Tibial nerve (tissue), 4 donors: ENCODE data around the gene MINDY2. TPM values are rescaled to one million over a fixed set of nuclear protein-coding genes. Genes with fewer than 3 reads are reported as not detected.
"Not testable (repeated sequence)": the region's sequence is repeated elsewhere in the genome, so short reads cannot be mapped to it uniquely, and the experiment has no call there.

ENCODE experiments used
- DNase-seq, 2 donors: peaks; one replicate each; pipeline ENCODE4 v3.0.0-alpha.2; 2019; ENCODE audit warnings: low spot score in 2 of 2
- H3K27ac ChIP-seq, 4 donors: fragments of 200-600 bp; sonication (generic) in 3 of 4; one replicate each; pipeline ENCODE4 v1.5.1; 2017 to 2019; ENCODE audit warnings: mild to moderate bottlenecking in 1 of 4
- H3K27me3 ChIP-seq, 2 donors: fragments of 200-600 bp; sonication (generic) in 1 of 2; one replicate each; pipeline versions ENCODE4 v1.5.1 to v1.6.0; 2017 to 2019
- H3K36me3 ChIP-seq, 3 donors: fragments of 200-600 bp; sonication (generic); one replicate each; pipeline ENCODE4 v1.5.1; 2018 to 2019
- H3K4me1 ChIP-seq, 4 donors: fragments of 200-600 bp; sonication (generic) in 3 of 4; one replicate each; pipeline ENCODE4 v1.5.1; 2017 to 2019
- H3K4me3 ChIP-seq, 4 donors: fragments of 200-600 bp; sonication (generic) in 3 of 4; one replicate each; pipeline ENCODE4 v1.5.1; 2017 to 2019; ENCODE audit warnings: mild to moderate bottlenecking in 1 of 4, moderate library complexity in 1 of 4
- H3K9me3 ChIP-seq, 4 donors: fragments of 200-600 bp; sonication (generic) in 3 of 4; one replicate each; pipeline ENCODE4 v1.5.1; 2017 to 2019
- EP300 ChIP-seq, 2 donors: sonication (generic); formaldehyde crosslinking; IDR thresholded peaks; one replicate each; pipeline ENCODE4 v1.6.1; 2017; ENCODE audit warnings: antibody characterized with exemption in 2 of 2, mild to moderate bottlenecking in 1 of 2
- POLR2A ChIP-seq, 2 donors: fragments of 450-650 bp; IDR thresholded peaks; one replicate each; pipeline ENCODE4 v1.6.1; 2017; ENCODE audit warnings: antibody characterized with exemption in 2 of 2, mild to moderate bottlenecking in 2 of 2, moderate library complexity in 2 of 2
- WGBS, 2 donors: methylation state at CpG; one replicate each; pipeline ENCODE4 v1.1.5; 2018; 5-methylcytosine and 5-hydroxymethylcytosine counted together
- total RNA-seq, 4 donors: library from RNA; depleted of rRNA; stranded (reverse); fragments of >200 nt; gene quantifications; one replicate each; pipeline ENCODE4 v1.1.0, GENCODE V29; 2016
- TF ChIP-seq, protein P1 (sequence below), 5 experiments: fragments of 200-600 bp in 3 of 5; fragments of 450-650 bp in 2 of 5; sonication (generic) in 3 of 5; IDR thresholded peaks; one replicate each; pipeline ENCODE4 v1.5.1; 2016 to 2019; ENCODE audit warnings: antibody characterized with exemption in 5 of 5, mild to moderate bottlenecking in 3 of 5, moderate library complexity in 2 of 5

MINDY2 gene
- total RNA-seq, 4 donors from 2014 or later, result 26.1 to 47.4 (median 39.9) TPM

DNA sequence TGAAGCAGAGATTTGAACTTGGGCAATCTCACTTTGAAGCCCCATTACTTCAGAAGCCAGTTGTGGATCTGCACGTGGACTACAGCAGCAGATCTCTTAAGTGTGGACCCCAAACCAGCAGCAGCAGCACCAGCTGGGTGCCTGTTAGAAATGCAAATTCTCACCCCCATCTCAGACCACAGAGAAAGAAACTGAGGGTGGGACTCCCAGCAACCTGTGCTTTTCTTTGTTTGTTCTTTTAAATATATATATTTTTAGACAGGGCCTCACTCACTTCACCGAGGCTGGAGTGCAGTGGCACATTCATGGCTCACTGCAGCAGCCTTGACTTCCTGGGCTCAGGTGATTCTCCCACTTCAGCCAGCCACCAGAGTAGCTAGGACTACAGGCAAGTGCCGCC, 109.2 kb downstream of the MINDY2 start:
- 84 to 91% methylated on average over 3 of the region's 3 CpGs for WGBS, 2 donors
- no peaks in the 10 kb centered on the region for H3K9me3 ChIP-seq
- no peak overlapping the region for H3K27ac ChIP-seq
- no peak for TF ChIP-seq EP300 (IDR thresholded peaks at IDR 0.05)
- TF ChIP-seq, protein P1, sequence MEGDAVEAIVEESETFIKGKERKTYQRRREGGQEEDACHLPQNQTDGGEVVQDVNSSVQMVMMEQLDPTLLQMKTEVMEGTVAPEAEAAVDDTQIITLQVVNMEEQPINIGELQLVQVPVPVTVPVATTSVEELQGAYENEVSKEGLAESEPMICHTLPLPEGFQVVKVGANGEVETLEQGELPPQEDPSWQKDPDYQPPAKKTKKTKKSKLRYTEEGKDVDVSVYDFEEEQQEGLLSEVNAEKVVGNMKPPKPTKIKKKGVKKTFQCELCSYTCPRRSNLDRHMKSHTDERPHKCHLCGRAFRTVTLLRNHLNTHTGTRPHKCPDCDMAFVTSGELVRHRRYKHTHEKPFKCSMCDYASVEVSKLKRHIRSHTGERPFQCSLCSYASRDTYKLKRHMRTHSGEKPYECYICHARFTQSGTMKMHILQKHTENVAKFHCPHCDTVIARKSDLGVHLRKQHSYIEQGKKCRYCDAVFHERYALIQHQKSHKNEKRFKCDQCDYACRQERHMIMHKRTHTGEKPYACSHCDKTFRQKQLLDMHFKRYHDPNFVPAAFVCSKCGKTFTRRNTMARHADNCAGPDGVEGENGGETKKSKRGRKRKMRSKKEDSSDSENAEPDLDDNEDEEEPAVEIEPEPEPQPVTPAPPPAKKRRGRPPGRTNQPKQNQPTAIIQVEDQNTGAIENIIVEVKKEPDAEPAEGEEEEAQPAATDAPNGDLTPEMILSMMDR (IDR thresholded peaks at IDR 0.05), result no peak
- H3K27me3 ChIP-seq, result no peaks in the 10 kb centered on the region
- DNase-seq, result no peak
- no peak overlapping the region for H3K4me3 ChIP-seq
- H3K36me3 ChIP-seq, result peaks cover 0 to 89% (median 25%) of the 10 kb centered on the region in 3 donors
- H3K4me1 ChIP-seq, result no peaks in the 10 kb centered on the region

DNA sequence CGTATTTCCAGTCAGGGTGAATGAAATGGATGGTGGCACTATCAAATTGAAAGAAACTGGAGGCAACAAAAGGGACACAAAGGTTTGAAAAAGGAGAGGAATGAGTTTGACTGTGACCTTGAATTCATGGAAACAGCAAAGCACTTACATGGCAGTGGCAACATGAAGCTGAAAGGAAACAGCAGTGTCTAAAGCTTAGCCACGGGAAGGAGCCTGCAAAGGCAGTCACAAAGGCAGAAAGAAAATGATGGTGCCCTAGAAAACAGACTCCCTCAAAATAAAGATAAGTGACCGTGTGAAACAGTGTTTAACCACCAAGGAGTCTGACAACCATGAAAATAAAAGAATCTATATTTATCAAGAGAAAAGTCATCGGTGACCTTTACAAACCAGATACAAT, 111.1 kb downstream of the MINDY2 start:
- peaks cover 0 to 100% (median 31%) of the 10 kb centered on the region in 3 donors for H3K36me3 ChIP-seq
- H3K4me3 ChIP-seq, result no peak overlapping the region
- H3K27ac ChIP-seq, result no peak overlapping the region
- H3K9me3 ChIP-seq, result no peaks in the 10 kb centered on the region
- DNase-seq, result no peak
- no peaks in the 10 kb centered on the region for H3K27me3 ChIP-seq
- no peaks in the 10 kb centered on the region for H3K4me1 ChIP-seq
- TF ChIP-seq, protein P1 (IDR thresholded peaks at IDR 0.05), result no peak
- TF ChIP-seq POLR2A (IDR thresholded peaks at IDR 0.05), result no peak
- no peak for TF ChIP-seq EP300 (IDR thresholded peaks at IDR 0.05)
- WGBS, 2 donors, result 82 to 83% methylated on average over 4 of the region's 4 CpGs

DNA sequence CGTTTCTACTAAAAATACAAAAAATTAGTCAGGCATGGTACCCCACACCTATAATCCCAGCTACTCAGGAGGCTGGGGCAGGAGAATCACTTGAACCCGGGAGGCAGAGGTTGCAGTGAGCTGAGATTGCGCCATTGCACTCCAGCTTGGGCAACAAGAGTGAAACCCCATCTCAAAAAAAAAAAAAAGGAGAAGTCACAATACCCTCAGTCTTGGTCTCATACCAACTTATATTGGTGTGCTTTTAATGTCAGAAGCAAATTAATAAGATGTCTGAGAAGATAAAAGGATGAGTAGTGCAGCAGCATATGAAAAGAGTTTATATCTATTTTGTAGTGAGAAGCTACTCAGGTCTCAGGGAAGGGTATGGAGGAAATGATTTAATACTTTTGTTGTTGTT, 112.8 kb downstream of the MINDY2 start:
- H3K9me3 ChIP-seq, H3K4me1 ChIP-seq, DNase-seq, H3K27ac ChIP-seq, H3K4me3 ChIP-seq, H3K27me3 ChIP-seq: not testable (repeated sequence)
- WGBS, 2 donors, result 88 to 94% methylated on average over 3 of the region's 3 CpGs
- H3K36me3 ChIP-seq, result peaks cover 3 to 100% (median 37%) of the 10 kb centered on the region in 3 donors

DNA sequence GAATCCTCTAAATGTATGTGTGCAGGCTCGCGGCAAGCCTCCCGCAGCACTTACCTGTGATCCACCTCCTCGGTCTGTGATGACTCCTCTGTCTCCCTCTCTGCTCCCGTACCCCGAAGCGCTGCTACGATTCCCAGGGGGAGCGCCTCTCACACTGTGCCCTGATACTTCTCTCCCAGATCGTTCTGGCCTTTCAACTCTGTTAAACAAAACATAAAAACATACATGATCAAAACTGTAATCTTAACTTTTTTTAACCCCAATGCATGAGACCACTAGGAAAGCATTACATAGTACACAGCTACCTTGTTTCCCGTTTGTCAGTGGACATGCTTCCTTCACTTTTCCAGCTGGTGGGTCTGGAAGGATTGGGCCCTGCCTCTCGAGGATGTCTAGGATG, 115.8 kb downstream of the MINDY2 start:
- H3K9me3 ChIP-seq, result no peaks in the 10 kb centered on the region
- H3K4me3 ChIP-seq, result no peak overlapping the region
- H3K4me1 ChIP-seq, result no peaks in the 10 kb centered on the region
- DNase-seq, result no peak
- TF ChIP-seq EP300 (IDR thresholded peaks at IDR 0.05), result no peak
- TF ChIP-seq, protein P1 (IDR thresholded peaks at IDR 0.05), result no peak
- TF ChIP-seq POLR2A (IDR thresholded peaks at IDR 0.05), result no peak
- no peaks in the 10 kb centered on the region for H3K27me3 ChIP-seq
- no peak overlapping the region for H3K27ac ChIP-seq
- peaks cover 3 to 100% (median 39%) of the 10 kb centered on the region in 3 donors for H3K36me3 ChIP-seq
- WGBS, 2 donors, result 94 to 96% methylated on average over 12 of the region's 12 CpGs

DNA sequence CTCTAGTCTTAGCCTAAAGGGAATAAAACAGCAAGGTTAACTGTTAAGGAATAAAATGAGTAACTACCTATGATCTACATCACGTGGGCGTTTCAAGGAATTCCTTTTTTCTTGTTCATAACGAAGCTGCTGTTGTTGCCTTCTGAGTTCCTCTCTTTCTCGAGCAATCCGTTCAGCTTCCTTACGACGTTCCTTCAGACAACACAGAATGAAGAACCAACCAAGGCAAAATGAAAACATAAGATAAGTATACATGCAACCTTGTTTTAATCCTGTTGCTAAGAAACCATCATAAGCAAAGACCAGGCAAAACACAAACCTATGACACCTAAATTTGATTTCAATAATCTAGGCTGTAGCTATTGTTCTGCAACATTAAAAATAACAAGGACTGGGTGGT, 118.3 kb downstream of the MINDY2 start:
- Histone ChIP-seq H3K4me1 (no peaks in the 10 kb centered on the region), H3K4me3 (no peak overlapping the region), H3K27me3 (no peaks in the 10 kb centered on the region), H3K27ac (no peak overlapping the region), H3K36me3 (peaks cover 3 to 100% (median 33%) of the 10 kb centered on the region in 3 donors), H3K9me3 (no peaks in the 10 kb centered on the region)
- 79 to 83% methylated on average over 7 of the region's 7 CpGs for WGBS, 2 donors
- TF ChIP-seq POLR2A (IDR thresholded peaks at IDR 0.05) (no peak), EP300 (IDR thresholded peaks at IDR 0.05) (no peak)
- TF ChIP-seq, protein P1 (IDR thresholded peaks at IDR 0.05), result no peak
- DNase-seq, result no peak

DNA sequence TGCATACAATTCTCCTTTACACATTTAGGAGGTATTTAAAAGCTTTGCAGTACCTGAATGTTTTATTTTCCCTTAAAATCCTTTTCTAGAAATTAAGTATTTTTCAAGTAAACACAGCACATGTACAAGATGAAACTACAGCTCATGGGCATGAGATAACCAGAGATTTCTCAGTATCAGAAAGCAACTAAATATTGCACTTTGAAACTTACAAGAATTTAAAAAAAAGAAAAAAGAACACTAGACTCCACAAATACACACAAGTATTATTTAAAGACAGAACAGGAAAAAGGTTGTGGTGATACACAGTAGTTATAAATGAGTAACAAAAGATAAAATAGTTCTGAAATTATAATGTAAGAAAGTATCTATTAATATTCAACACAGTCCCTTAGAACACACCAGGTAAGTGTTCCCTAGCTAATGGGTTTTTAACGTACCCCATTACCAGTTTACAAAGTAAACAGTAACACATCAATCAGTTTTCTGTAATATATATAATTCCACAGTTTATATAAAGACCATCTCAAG, 127.1 kb downstream of the MINDY2 start:
- WGBS, 2 donors, result 87% methylated on average over 1 of the region's 1 CpG

More for the DNA sequence above, 127.1 kb downstream of the MINDY2 start:
- peaks cover 0 to 66% (median 5%) of the 10 kb centered on the region in 3 donors for H3K36me3 ChIP-seq
- DNase-seq, result no peak
- no peaks in the 10 kb centered on the region for H3K9me3 ChIP-seq
- H3K4me1 ChIP-seq, result peaks cover 0 to 3% (median 0%) of the 10 kb centered on the region in 4 donors
- H3K4me3 ChIP-seq, result no peak overlapping the region
- H3K27me3 ChIP-seq, result no peaks in the 10 kb centered on the region
- TF ChIP-seq, protein P1 (IDR thresholded peaks at IDR 0.05), result no peak
- no peak for TF ChIP-seq EP300 (IDR thresholded peaks at IDR 0.05)
- TF ChIP-seq POLR2A (IDR thresholded peaks at IDR 0.05), result no peak
- H3K27ac ChIP-seq, result no peak overlapping the region
